K562 (cell line): Measurements from ENCODE around the gene ITPR3. TPM values are rescaled to one million over a fixed set of nuclear protein-coding genes. Genes with fewer than 3 reads are reported as not detected.

ENCODE experiments used
- ATAC-seq: fragments of 200-7000 bp; cut with Tn5 transposase; 3 replicates; pipeline ENCODE4 v1.9.1; 2020; ENCODE audit warnings: moderate library complexity
- BruUV-seq: library from RNA; stranded (reverse); fragments of 400-500 nt; replicated peaks from 2 replicates; lab custom pipeline; 2021; lab: Mats Ljungman, UMichigan
- CTCF ChIA-PET: fragments of 300-600 bp; formaldehyde crosslinking; extraction: SDS; loops from one replicate; lab custom pipeline; 2021; ENCODE audit warnings: low intra/inter-chr PET ratio; lab: Yijun Ruan, JAX
- POLR2A ChIA-PET: fragments of 300-600, 350-650 bp; sonication (Branson Sonifier 250); formaldehyde crosslinking; extraction: SDS; loops from one replicate; lab custom pipeline; 2021; ENCODE audit warnings: antibody characterized with exemption, inconsistent platforms; lab: Yijun Ruan, JAX
- DNase-seq, 4 experiments: peaks; one replicate each; pipeline versions ENCODE4 v3.0.0 to v3.0.0-alpha.2; 2011 to 2018; ENCODE audit warnings: low spot score in 3 of 4, mixed read lengths in 3 of 4; ENCODE audit errors: extremely low read depth in 1 of 4
- FAIRE-seq: peaks from 2 replicates; lab custom pipeline; 2011; peaks lifted over from hg19 to GRCh38; lab: Jason Lieb, UNC
- H2AFZ ChIP-seq: 2 replicates; pipeline ENCODE4 v1.6.0; 2011; ENCODE audit warnings: low read depth, low read length, control low read depth, inconsistent platforms
- H3K27ac ChIP-seq: fragments of 200-600 bp; 3 replicates; pipeline ENCODE4 v1.8.0; 2011; ENCODE audit warnings: low read depth, mild to moderate bottlenecking, control low read depth, inconsistent platforms, low read length, moderate library complexity, mixed read lengths; ENCODE audit errors: extremely low read depth
- H3K27me3 ChIP-seq, 2 experiments: fragments of 300-600 bp in 1 of 2; 2 replicates in 1 of 2; 3 replicates in 1 of 2; pipeline versions ENCODE4 v1.6.0 to v1.8.0; 2011; ENCODE audit warnings: inconsistent platforms in 2 of 2, low read length in 2 of 2, mild to moderate bottlenecking in 1 of 2, mixed read lengths in 1 of 2, moderate library complexity in 1 of 2; ENCODE audit not compliant: control insufficient read depth in 2 of 2, insufficient read depth in 2 of 2
- H3K36me3 ChIP-seq: fragments of 300-600 bp; 3 replicates; pipeline ENCODE4 v1.8.0; 2011; ENCODE audit warnings: mild to moderate bottlenecking, low read length, inconsistent platforms; ENCODE audit not compliant: control insufficient read depth, insufficient read depth
- H3K4me1 ChIP-seq, 2 experiments: fragments of 200-600 bp in 1 of 2; replicated peaks in 1 of 2; 2 replicates in 1 of 2; 3 replicates in 1 of 2; pipeline versions ENCODE4 v1.5.1 to v1.8.0; 2011; ENCODE audit warnings: inconsistent platforms in 2 of 2, low read length in 2 of 2, mild to moderate bottlenecking in 1 of 2, mixed read lengths in 1 of 2, moderate library complexity in 1 of 2; ENCODE audit not compliant: control insufficient read depth in 2 of 2, insufficient read depth in 2 of 2
- H3K4me2 ChIP-seq: 2 replicates; pipeline ENCODE4 v1.6.1; 2011; ENCODE audit warnings: low read length, control low read depth, inconsistent platforms, mixed read lengths; ENCODE audit not compliant: insufficient read depth
- H3K4me3 ChIP-seq: fragments of 200-600 bp; sonication (generic), shearing (Covaris generic); 2 replicates; pipeline ENCODE4 v1.5.1; 2016; ENCODE audit warnings: control low read depth, inconsistent platforms
- H3K79me2 ChIP-seq: fragments of 200-600 bp; 3 replicates; pipeline ENCODE4 v1.8.0; 2011; ENCODE audit warnings: low read length, inconsistent platforms; ENCODE audit not compliant: control insufficient read depth, insufficient read depth
- H3K9ac ChIP-seq, 2 experiments: 2 replicates each; pipeline versions ENCODE4 v1.6.0 to v1.6.1; 2011; ENCODE audit warnings: low read depth in 2 of 2, low read length in 2 of 2, control low read depth in 1 of 2, inconsistent platforms in 1 of 2, mild to moderate bottlenecking in 1 of 2, mixed read lengths in 1 of 2; ENCODE audit not compliant: insufficient read depth in 1 of 2
- H3K9me1 ChIP-seq: one replicate; pipeline ENCODE4 v1.6.0; 2011; ENCODE audit warnings: inconsistent platforms, mild to moderate bottlenecking, low read length, moderate library complexity; ENCODE audit not compliant: control insufficient read depth, insufficient read depth
- H3K9me3 ChIP-seq: replicated peaks from 2 replicates; pipeline ENCODE4 v1.5.1; 2011; ENCODE audit warnings: low read depth, low read length, inconsistent platforms; ENCODE audit not compliant: control insufficient read depth, insufficient read depth
- H4K20me1 ChIP-seq: replicated peaks from 2 replicates; pipeline ENCODE4 v1.6.1; 2011; ENCODE audit warnings: low read length, inconsistent platforms, mixed read lengths; ENCODE audit not compliant: control insufficient read depth, insufficient read depth
- CREB1 ChIP-seq, 2 experiments: sonication (generic) in 1 of 2; formaldehyde crosslinking in 1 of 2; IDR thresholded peaks; 2 replicates each; pipeline versions ENCODE4 v1.6.1 to v1.8.0; 2012 to 2022; ENCODE audit warnings: inconsistent platforms in 1 of 2, mild to moderate bottlenecking in 1 of 2, missing genetic modification reagents in 1 of 2, moderate library complexity in 1 of 2
- ETV1 ChIP-seq: fragments of 450-650 bp; conservative IDR thresholded peaks from 2 replicates; pipeline ENCODE4 v1.6.1; 2016; ENCODE audit warnings: missing genetic modification characterization, control low read depth, low read depth, missing compliant biosample characterization
- ZNF121 ChIP-seq: sonication (generic); formaldehyde crosslinking; conservative IDR thresholded peaks from 2 replicates; pipeline ENCODE4 v1.8.0; 2022; ENCODE audit warnings: missing genetic modification reagents
- WGBS: fragments of 100-300 bp; shearing (Covaris generic); methylation state at CpG from one replicate; pipeline ENCODE4 v1.1.6; 2016; ENCODE audit warnings: low coverage, mixed read lengths; ENCODE audit not compliant: insufficient coverage; ENCODE audit errors: missing lambda C conversion rate; 5-methylcytosine and 5-hydroxymethylcytosine counted together
- in situ Hi-C: fragments of 300-500 bp; cut with MboI; formaldehyde crosslinking; loops from 4 replicates; pipeline ENCODE4 v1.15.0; 2018; ENCODE audit warnings: inconsistent platforms, mixed read lengths
- intact Hi-C: fragments of 100-400 bp; cut with micrococcal nuclease; formaldehyde crosslinking; loops from 2 replicates; pipeline ENCODE4 v1.14.2; 2022
- polyA plus RNA-seq, 8 experiments: library from polyadenylated mRNA; depleted of rRNA in 4 of 8; stranded (reverse) in 5 of 8; unstranded in 3 of 8; fragments of >200 nt; fragmentation: Nextera tagmentation in 2 of 8; fragmentation: Illumina TruSeq in 1 of 8; extraction: Ambion mirVana in 2 of 8; extraction: Trizol in 1 of 8; gene quantifications; 2 replicates each; pipeline versions ENCODE4 v1.2.1 to v1.2.3, GENCODE V29; 2011 to 2014; ENCODE audit warnings: inconsistent platforms in 1 of 8, missing spikeins in 1 of 8
- total RNA-seq, 7 experiments: library from RNA; depleted of rRNA in 6 of 7; stranded (reverse); fragments of >200 nt in 6 of 7; fragmentation: Illumina TruSeq in 2 of 7; extraction: Trizol in 2 of 7; gene quantifications; 2 replicates each; pipeline versions ENCODE4 v1.2.1 to v1.2.3, GENCODE V29; 2011 to 2021; ENCODE audit warnings: low replicate concordance in 1 of 7
- TF ChIP-seq, protein P1 (sequence below): fragments of 450-650 bp; IDR thresholded peaks from 2 replicates; pipeline ENCODE4 v1.6.1; 2016; ENCODE audit warnings: antibody characterized with exemption

ITPR3 gene
- total and polyA plus RNA-seq, 9 of the 15 experiments (the other 6 are each of a cell fraction or from before 2014, with no cell fraction given): 0.39 to 35.7 (median 13.2) TPM

- no peaks in the 10 kb centered on the region for H3K9me1 ChIP-seq
- 9% methylated on average over 11 of the region's 11 CpGs for WGBS
- no peak overlapping the region for H3K9ac ChIP-seq
- no peak overlapping the region for H3K4me2 ChIP-seq
- H3K4me1 ChIP-seq: no peaks in the 10 kb centered on the region; a peak in 1 of 5 replicates
- H3K36me3 ChIP-seq: no peaks in the 10 kb centered on the region
- ATAC-seq (no peak), DNase-seq (no peak), FAIRE-seq (no peak)
- ChIA-PET POLR2A (interaction anchor here (0.6 to 1.2 kb wide), 2 partner anchors 8 to 246 kb away, joined by 3 to 5 read pairs; partner anchors contain the start of gene UQCC2), CTCF (no interaction called here)
- no peak overlapping the region for H3K4me3 ChIP-seq
- intact Hi-C loops (no loop called here), in situ Hi-C loops (no loop called here)
- no peaks in the 10 kb centered on the region for H4K20me1 ChIP-seq
- TF ChIP-seq ETV1: no peak
- no peak for TF ChIP-seq CREB1 (IDR thresholded peaks at IDR 0.05)
- no peak for TF ChIP-seq CREB1 (CRISPR knock-in tag; IDR thresholded peaks at IDR 0.05)
- TF ChIP-seq, protein P1, sequence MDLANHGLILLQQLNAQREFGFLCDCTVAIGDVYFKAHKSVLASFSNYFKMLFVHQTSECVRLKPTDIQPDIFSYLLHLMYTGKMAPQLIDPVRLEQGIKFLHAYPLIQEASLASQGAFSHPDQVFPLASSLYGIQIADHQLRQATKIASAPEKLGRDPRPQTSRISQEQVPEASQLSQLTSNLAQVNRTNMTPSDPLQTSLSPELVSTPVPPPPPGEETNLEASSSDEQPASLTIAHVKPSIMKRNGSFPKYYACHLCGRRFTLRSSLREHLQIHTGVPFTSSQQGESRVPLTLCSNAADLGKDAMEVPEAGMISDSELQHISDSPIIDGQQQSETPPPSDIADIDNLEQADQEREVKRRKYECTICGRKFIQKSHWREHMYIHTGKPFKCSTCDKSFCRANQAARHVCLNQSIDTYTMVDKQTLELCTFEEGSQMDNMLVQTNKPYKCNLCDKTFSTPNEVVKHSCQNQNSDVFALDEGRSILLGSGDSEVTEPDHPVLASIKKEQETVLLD: no peak
- TF ChIP-seq ZNF121: no peak
- no TSS peak for BruUV-seq
- no peaks in the 10 kb centered on the region for H3K79me2 ChIP-seq
- H2AFZ ChIP-seq: no peak overlapping the region
- peaks cover 40 to 65% of the 10 kb centered on the region in 2 experiments for H3K27me3 ChIP-seq
- H3K9me3 ChIP-seq: no peaks in the 10 kb centered on the region
- H3K27ac ChIP-seq: no peak overlapping the region
Observed at GRCh38 chr6:33719326-33719987, 98.3 kb downstream of the ITPR3 start.
